ENCODE measurements around the gene LSM3.

DNA sequence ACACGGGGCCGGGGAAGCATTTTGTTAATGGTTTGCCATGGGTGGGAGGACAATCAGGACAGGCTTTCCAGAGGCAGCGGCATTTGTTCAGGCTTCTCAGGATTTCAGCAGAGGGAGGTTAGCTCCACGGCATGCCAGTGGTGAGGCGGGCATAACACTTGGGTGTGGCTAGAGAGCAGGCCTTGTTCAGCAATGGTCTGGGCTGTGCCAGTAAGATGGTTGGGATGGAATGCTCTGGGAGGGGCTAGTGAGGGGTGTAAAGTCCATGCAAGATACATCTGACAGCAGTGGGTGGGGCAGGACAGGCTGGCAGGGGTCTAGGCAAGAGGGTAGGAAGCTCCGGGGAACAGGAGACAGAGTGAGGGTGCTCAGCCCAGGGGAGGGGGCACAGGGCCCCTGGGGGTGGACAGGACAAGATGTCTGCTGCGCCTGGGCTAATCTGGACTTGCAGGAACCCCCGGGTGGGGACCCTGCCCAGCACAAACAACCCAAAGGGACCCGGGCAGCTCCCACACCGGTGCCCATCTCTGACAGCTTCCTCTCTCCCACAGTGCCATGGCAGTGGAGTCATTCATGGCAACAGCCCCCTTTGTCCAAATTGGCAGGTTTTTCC, 45.3 kb upstream of the LSM3 start:
- TF ChIP-seq, protein P1, sequence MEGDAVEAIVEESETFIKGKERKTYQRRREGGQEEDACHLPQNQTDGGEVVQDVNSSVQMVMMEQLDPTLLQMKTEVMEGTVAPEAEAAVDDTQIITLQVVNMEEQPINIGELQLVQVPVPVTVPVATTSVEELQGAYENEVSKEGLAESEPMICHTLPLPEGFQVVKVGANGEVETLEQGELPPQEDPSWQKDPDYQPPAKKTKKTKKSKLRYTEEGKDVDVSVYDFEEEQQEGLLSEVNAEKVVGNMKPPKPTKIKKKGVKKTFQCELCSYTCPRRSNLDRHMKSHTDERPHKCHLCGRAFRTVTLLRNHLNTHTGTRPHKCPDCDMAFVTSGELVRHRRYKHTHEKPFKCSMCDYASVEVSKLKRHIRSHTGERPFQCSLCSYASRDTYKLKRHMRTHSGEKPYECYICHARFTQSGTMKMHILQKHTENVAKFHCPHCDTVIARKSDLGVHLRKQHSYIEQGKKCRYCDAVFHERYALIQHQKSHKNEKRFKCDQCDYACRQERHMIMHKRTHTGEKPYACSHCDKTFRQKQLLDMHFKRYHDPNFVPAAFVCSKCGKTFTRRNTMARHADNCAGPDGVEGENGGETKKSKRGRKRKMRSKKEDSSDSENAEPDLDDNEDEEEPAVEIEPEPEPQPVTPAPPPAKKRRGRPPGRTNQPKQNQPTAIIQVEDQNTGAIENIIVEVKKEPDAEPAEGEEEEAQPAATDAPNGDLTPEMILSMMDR (conservative IDR thresholded peaks at IDR 0.05; ENCODE audit: low read length): no peak
- TF ChIP-seq EZH2phosphoT487 (IDR thresholded peaks at IDR 0.05; ENCODE audit: borderline replicate concordance, low read depth, low read length): no peak
